Neural crest cell (in vitro differentiated cells): ENCODE data around the gene PAX7. TPM values are rescaled to one million over a fixed set of nuclear protein-coding genes. Genes with fewer than 3 reads are reported as not detected.

Experiments
- DNase-seq: peaks from one replicate; pipeline ENCODE4 v3.0.0; 2021; ENCODE audit warnings: low read depth, mixed read lengths, low spot score
- H3K27ac Mint-ChIP-seq: one replicate; pipeline ENCODE4 v1.8.0; 2021; ENCODE audit warnings: mild to moderate bottlenecking, mixed read lengths; ENCODE audit not compliant: unreplicated experiment
- H3K27me3 Mint-ChIP-seq: 2 replicates; pipeline ENCODE4 v1.8.0; 2021; ENCODE audit warnings: low read depth, mild to moderate bottlenecking, mixed read lengths
- H3K36me3 Mint-ChIP-seq: 2 replicates; pipeline ENCODE4 v1.8.0; 2021; ENCODE audit warnings: low read depth, mild to moderate bottlenecking, mixed read lengths
- H3K4me1 Mint-ChIP-seq: 2 replicates; pipeline ENCODE4 v1.8.0; 2021; ENCODE audit warnings: mixed read lengths
- H3K4me3 Mint-ChIP-seq: one replicate; pipeline ENCODE4 v1.8.0; 2021; ENCODE audit warnings: mild to moderate bottlenecking, mixed read lengths
- H3K9me3 Mint-ChIP-seq: 2 replicates; pipeline ENCODE4 v1.8.0; 2021; ENCODE audit warnings: mixed read lengths
- CTCF ChIP-seq: fragments of 200-600 bp; sonication (generic); conservative IDR thresholded peaks from 2 replicates; pipeline ENCODE4 v1.5.0; 2021; ENCODE audit warnings: antibody characterized with exemption, mild to moderate bottlenecking
- total RNA-seq: library from RNA; stranded (reverse); gene quantifications from 2 replicates; pipeline ENCODE4 v1.2.1, GENCODE V29; 2021

PAX7 gene
- total RNA-seq, 1 donor from 2014 or later = 10.9 TPM

- Mint-ChIP-seq H3K9me3 (no peaks in the 10 kb centered on the region), H3K27ac (no peak overlapping the region), H3K4me1 (peaks cover 12% of the 10 kb centered on the region), H3K27me3 (peaks cover 64% of the 10 kb centered on the region), H3K4me3 (no peak overlapping the region), H3K36me3 (no peaks in the 10 kb centered on the region)
- no peak for TF ChIP-seq CTCF
- DNase-seq = no peak
Observed at GRCh38 chr1:18668750-18669404, 38.2 kb downstream of the PAX7 start.

- no peak overlapping the region for H3K27ac Mint-ChIP-seq
- H3K36me3 Mint-ChIP-seq = no peaks in the 10 kb centered on the region
Observed at GRCh38 chr1:18670121-18670867, 39.6 kb downstream of the PAX7 start.

DNA sequence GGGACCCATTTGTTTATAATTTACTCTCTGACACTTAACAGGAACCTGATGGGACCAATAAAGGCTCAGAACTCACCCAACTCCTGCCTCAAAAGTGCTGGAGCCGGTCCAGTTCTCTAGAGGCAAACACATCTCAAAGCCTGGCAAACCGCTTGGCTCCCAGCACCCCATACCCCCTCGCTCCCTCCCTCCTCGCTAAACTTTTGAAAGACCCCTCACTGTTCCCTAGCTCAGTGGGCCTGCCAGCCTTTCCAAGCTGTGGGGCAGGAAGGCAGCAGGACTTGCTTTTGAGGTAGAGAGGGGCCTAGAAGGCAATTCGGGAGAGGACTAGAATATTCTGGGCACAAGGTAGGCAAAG is 40.2 kb downstream of the PAX7 start:
- Mint-ChIP-seq H3K27ac (no peak overlapping the region), H3K27me3 (peaks cover 62% of the 10 kb centered on the region), H3K4me3 (no peak overlapping the region)

More at GRCh38 chr1:18670121-18670867, 39.6 kb downstream of the PAX7 start:
- Mint-ChIP-seq H3K4me1 (peaks cover 16% of the 10 kb centered on the region), H3K9me3 (no peaks in the 10 kb centered on the region), H3K27me3 (peaks cover 61% of the 10 kb centered on the region), H3K4me3 (no peak overlapping the region)
- no peak for TF ChIP-seq CTCF
- no peak for DNase-seq

DNA sequence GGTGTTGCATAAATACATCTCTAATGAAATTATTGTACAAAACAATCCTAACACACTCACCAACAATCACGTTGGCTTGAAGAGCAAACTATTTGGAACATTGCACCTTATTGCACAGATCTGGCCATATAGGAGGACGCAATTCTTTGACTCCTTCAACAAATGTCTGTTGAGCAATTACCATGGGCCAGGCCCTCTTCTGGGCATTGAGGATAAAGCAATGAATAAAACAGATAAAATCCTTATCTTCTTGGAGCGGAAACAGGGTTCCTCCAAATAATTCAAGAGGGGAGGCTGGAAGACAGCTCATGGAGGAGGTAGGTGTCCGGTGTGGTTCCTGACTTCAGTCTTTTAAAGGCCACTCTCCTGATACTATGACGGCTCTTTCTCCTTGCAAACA is 43.3 kb downstream of the PAX7 start:
- H3K9me3 Mint-ChIP-seq = no peaks in the 10 kb centered on the region
- H3K36me3 Mint-ChIP-seq = no peaks in the 10 kb centered on the region
- peaks cover 50% of the 10 kb centered on the region for H3K27me3 Mint-ChIP-seq
- peak overlapping the region; percentile 17 for H3K27ac Mint-ChIP-seq
- no peak overlapping the region for H3K4me3 Mint-ChIP-seq
- peaks cover 40% of the 10 kb centered on the region for H3K4me1 Mint-ChIP-seq
- no peak for DNase-seq
- peak; percentile 33 for TF ChIP-seq CTCF

More for the DNA sequence above, 40.2 kb downstream of the PAX7 start:
- no peak for DNase-seq
- no peak for TF ChIP-seq CTCF
- H3K9me3 Mint-ChIP-seq = no peaks in the 10 kb centered on the region
- no peaks in the 10 kb centered on the region for H3K36me3 Mint-ChIP-seq
- peaks cover 21% of the 10 kb centered on the region for H3K4me1 Mint-ChIP-seq

GRCh38 chr1:18676332-18676781 is 45.7 kb downstream of the PAX7 start:
- Mint-ChIP-seq H3K27me3 (peaks cover 53% of the 10 kb centered on the region), H3K4me1 (peaks cover 38% of the 10 kb centered on the region), H3K4me3 (no peak overlapping the region), H3K36me3 (no peaks in the 10 kb centered on the region), H3K27ac (peak overlapping the region; percentile 75), H3K9me3 (no peaks in the 10 kb centered on the region)
- no peak for DNase-seq
- TF ChIP-seq CTCF = no peak
